ENCODE data around the gene ABTB2.

DNA sequence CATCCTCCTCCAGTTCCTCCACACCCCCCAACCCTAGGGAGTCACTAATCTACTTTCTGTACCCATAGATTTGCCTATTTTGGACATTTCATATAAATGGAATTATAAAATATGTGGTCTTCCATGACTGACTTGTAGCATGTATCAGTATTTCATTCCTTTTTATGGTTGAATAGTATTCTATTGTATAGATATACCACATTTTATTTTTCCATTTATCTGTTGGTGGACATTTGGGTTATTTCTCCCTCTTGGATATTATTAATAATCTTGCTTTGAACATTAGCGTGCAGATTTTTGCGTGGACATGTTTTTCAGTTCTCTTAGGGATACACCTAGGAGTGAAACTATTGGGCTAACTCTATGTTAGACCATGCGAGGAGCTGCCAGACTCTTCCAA lies 229.0 kb downstream of the ABTB2 start:
- no peak for TF ChIP-seq CTCF (conservative IDR thresholded peaks at IDR 0.05; ENCODE audit: low read depth in 2 of 2)
- TF ChIP-seq EZH2 (IDR thresholded peaks at IDR 0.05; ENCODE audit: low read depth, unreplicated experiment) = no peak
- TF ChIP-seq POLR2AphosphoS5 (IDR thresholded peaks at IDR 0.05; ENCODE audit: low read depth) = no peak
- TF ChIP-seq JUNB (IDR thresholded peaks at IDR 0.05; ENCODE audit: unreplicated experiment) = no peak
- no peak for TF ChIP-seq CREB1 (CRISPR knock-in tag; IDR thresholded peaks at IDR 0.05; ENCODE audit: low read depth)
- TF ChIP-seq NANOG (IDR thresholded peaks at IDR 0.05; ENCODE audit: borderline replicate concordance) = no peak
- TF ChIP-seq EZH2phosphoT487 (IDR thresholded peaks at IDR 0.05; ENCODE audit: unreplicated experiment) = no peak

Measured in GM23338 (cell line).